Tibial nerve (tissue), 4 donors: ENCODE data around the gene RANBP10.

Experiments used
- EP300 ChIP-seq, 2 donors: sonication (generic); formaldehyde crosslinking; IDR thresholded peaks; one replicate each; pipeline ENCODE4 v1.6.1; 2017; ENCODE audit warnings: antibody characterized with exemption in 2 of 2, mild to moderate bottlenecking in 1 of 2
- POLR2A ChIP-seq, 2 donors: fragments of 450-650 bp; IDR thresholded peaks; one replicate each; pipeline ENCODE4 v1.6.1; 2017; ENCODE audit warnings: antibody characterized with exemption in 2 of 2, mild to moderate bottlenecking in 2 of 2, moderate library complexity in 2 of 2
- TF ChIP-seq, protein P1 (sequence below), 5 experiments: fragments of 200-600 bp in 3 of 5; fragments of 450-650 bp in 2 of 5; sonication (generic) in 3 of 5; IDR thresholded peaks; one replicate each; pipeline ENCODE4 v1.5.1; 2016 to 2019; ENCODE audit warnings: antibody characterized with exemption in 5 of 5, mild to moderate bottlenecking in 3 of 5, moderate library complexity in 2 of 5

DNA sequence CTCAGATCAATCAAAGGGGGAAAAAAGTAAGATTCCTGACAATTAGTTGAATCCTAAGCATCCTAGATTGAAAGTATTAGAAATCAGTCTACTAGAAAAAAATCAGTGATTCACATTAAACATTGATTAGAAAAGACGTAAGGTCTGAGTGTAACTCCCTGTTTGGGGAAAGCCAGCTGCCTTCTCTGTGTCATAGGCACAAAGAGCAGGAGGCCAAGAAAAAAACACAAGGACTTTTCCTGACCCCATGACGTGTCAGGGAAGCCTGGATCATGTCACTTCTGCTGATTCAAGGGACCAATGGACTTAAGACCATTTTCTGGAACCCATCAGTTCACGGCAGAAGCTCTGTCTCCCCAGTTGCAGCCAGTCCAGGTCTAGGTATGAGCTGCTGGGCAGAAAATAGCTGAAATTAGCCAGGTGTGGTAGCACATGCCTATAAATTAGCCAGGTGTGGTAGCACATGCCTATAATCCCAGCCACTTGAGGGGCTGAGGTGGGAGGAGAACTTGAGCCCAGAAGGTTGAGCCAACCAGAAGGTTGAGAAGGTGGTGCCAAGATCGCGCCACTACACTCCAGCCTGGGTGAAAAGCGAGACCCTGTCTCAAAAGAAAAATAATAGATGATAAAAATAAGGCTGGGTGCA lies 35.9 kb downstream of the RANBP10 start:
- TF ChIP-seq, protein P1, sequence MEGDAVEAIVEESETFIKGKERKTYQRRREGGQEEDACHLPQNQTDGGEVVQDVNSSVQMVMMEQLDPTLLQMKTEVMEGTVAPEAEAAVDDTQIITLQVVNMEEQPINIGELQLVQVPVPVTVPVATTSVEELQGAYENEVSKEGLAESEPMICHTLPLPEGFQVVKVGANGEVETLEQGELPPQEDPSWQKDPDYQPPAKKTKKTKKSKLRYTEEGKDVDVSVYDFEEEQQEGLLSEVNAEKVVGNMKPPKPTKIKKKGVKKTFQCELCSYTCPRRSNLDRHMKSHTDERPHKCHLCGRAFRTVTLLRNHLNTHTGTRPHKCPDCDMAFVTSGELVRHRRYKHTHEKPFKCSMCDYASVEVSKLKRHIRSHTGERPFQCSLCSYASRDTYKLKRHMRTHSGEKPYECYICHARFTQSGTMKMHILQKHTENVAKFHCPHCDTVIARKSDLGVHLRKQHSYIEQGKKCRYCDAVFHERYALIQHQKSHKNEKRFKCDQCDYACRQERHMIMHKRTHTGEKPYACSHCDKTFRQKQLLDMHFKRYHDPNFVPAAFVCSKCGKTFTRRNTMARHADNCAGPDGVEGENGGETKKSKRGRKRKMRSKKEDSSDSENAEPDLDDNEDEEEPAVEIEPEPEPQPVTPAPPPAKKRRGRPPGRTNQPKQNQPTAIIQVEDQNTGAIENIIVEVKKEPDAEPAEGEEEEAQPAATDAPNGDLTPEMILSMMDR (IDR thresholded peaks at IDR 0.05) = no peak
- TF ChIP-seq POLR2A (IDR thresholded peaks at IDR 0.05) = no peak
- TF ChIP-seq EP300 (IDR thresholded peaks at IDR 0.05) = no peak
